Ammon's horn (tissue), 1 donor: ENCODE results near the gene ST6GALNAC4.
"Not testable (repeated sequence)": the region's sequence is repeated elsewhere in the genome, so short reads cannot be mapped to it uniquely, and the experiment has no call there.

Experiments used
- DNase-seq: peaks from one replicate; pipeline ENCODE4 v3.0.0-alpha.2; 2016; ENCODE audit warnings: low spot score

ST6GALNAC4 gene

GRCh38 chr9:127885508-127886281 lies 31.1 kb downstream of the ST6GALNAC4 start:
- DNase-seq = no peak

GRCh38 chr9:127884976-127885490 lies 31.8 kb downstream of the ST6GALNAC4 start:
- DNase-seq = no peak

- DNase-seq = no peak
Observed at GRCh38 chr9:127884427-127884911, 32.4 kb downstream of the ST6GALNAC4 start.

- no peak for DNase-seq
Observed at GRCh38 chr9:127883959-127884358, 32.9 kb downstream of the ST6GALNAC4 start.

- not testable (repeated sequence) for DNase-seq
Observed at GRCh38 chr9:127881715-127882114, 35.1 kb downstream of the ST6GALNAC4 start.

- no peak for DNase-seq
Observed at GRCh38 chr9:127880143-127880542, 36.7 kb downstream of the ST6GALNAC4 start.

- no peak for DNase-seq
Observed at GRCh38 chr9:127878652-127879390, 38.0 kb downstream of the ST6GALNAC4 start.

- DNase-seq = no peak
Observed at GRCh38 chr9:127878001-127878651, 38.7 kb downstream of the ST6GALNAC4 start.

- peak; percentile 87 for DNase-seq
Observed at GRCh38 chr9:127877566-127877998, 39.3 kb downstream of the ST6GALNAC4 start, which contains the start of gene AK1. TSS of gene AK1 (minus strand) at chr9:127877675. CDS start at chr9:127874617, 3,058 bp downstream.

- no peak for DNase-seq
Observed at GRCh38 chr9:127876764-127877562, 39.9 kb downstream of the ST6GALNAC4 start.

GRCh38 chr9:127876026-127876763 lies 40.6 kb downstream of the ST6GALNAC4 start:
- DNase-seq = no peak

GRCh38 chr9:127875306-127875966 lies 41.4 kb downstream of the ST6GALNAC4 start:
- no peak for DNase-seq

GRCh38 chr9:127874301-127875221 lies 42.3 kb downstream of the ST6GALNAC4 start:
- DNase-seq = peak; percentile 51

GRCh38 chr9:127873886-127874285 lies 43.0 kb downstream of the ST6GALNAC4 start:
- DNase-seq = peak; percentile 94

- peak; percentile 80 for DNase-seq
Observed at GRCh38 chr9:127873223-127873691, 43.6 kb downstream of the ST6GALNAC4 start.

GRCh38 chr9:127872369-127873222 lies 44.2 kb downstream of the ST6GALNAC4 start:
- no peak for DNase-seq

- DNase-seq = no peak
Observed at GRCh38 chr9:127871531-127871930, 45.3 kb downstream of the ST6GALNAC4 start.

- no peak for DNase-seq
Observed at GRCh38 chr9:127870887-127871286, 46.0 kb downstream of the ST6GALNAC4 start.
